SH-SY5Y (cell line): Measurements from ENCODE around the gene RASGRP2.
A peak's percentile ranks its signal among the peaks of the same experiment; 100 is the strongest.

Experiments used
- GATA2 ChIP-seq: IDR thresholded peaks from 2 replicates; pipeline ENCODE4 v1.6.1; 2011; ENCODE audit warnings: mild to moderate bottlenecking, low read depth, low read length
- GATA3 ChIP-seq: IDR thresholded peaks from 2 replicates; pipeline ENCODE4 v1.6.1; 2011; ENCODE audit warnings: low read depth, mild to moderate bottlenecking, low read length, moderate library complexity

RASGRP2 gene

DNA sequence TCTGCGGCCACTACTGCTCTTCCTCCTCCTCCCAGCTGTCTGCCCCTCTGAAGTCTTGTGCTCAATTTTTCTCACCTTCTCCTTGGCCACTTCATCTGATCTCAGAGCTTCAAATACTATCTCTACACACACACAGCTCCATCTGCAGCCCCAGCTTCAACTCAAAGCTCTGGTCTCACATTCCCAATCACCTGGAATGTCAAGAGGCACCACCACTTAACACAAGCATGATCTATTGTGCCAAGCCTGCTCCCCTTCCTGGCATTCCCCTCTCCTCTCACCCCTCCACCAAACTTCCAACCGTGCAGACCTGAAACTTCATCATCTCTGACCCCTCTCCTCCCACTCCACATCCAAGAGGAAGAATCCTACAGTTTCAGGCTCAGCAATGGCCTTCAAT is 38.4 kb downstream of the RASGRP2 start:
- TF ChIP-seq GATA3 = no peak
- TF ChIP-seq GATA2 = no peak

- no peak for TF ChIP-seq GATA3
- no peak for TF ChIP-seq GATA2
These were observed 40.9 kb downstream of the RASGRP2 start for GRCh38 chr11:64703048-64703447.

- TF ChIP-seq GATA2 (no peak), GATA3 (no peak)
These were observed 45.5 kb downstream of the RASGRP2 start for GRCh38 chr11:64698427-64698826.

- TF ChIP-seq GATA2 (no peak), GATA3 (no peak)
These were observed 46.1 kb downstream of the RASGRP2 start for GRCh38 chr11:64697663-64698375.

- TF ChIP-seq GATA3 = no peak
- TF ChIP-seq GATA2 = no peak
These were observed 47.9 kb downstream of the RASGRP2 start for GRCh38 chr11:64696045-64696444.

DNA sequence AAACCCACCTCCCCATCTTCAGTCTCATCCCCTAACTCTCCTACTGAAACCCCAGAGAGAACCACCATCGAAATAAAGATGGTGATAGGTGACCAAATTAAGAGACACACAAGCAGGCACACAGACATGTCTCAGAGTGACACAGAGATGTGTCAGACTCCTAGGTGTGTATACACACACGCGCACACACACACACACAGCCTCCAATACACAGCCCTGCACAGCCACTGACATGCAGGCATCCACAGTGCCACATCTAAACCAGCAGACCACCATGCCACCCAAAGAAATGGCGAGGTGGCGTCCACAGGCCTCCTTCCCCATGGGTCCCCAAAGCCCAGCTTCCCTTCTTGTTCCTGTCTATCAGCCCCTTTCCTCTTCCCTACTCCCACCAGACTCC is 48.4 kb downstream of the RASGRP2 start:
- TF ChIP-seq GATA2 (no peak), GATA3 (no peak)

DNA sequence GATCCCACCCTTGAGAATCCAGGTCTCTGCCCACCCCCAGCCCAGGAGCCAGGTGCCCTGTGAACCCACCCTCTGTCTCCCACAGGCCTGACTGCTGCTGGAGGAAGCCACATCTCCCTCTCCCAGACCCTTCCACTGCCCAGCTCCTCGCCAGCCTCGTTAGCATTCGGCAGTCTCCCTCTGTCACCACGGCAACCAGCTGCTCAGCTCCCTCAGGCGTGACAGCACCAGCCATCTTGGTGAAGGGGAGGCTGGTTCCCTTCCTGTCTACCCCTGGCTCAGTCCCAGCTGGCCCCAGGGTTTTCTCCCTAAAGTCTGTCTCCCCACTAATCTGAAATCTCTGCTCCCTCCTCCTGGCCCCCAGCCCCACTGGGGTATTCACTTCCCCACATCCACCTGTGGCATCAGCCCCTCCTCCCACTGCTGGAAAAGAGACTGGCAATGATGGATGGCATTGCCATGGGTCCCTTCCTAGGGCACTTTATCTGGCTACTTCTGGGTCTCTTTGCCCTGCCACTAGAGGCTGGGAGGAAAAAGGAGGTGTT is 49.0 kb downstream of the RASGRP2 start:
- peak; percentile 84 for TF ChIP-seq GATA2
- no peak for TF ChIP-seq GATA3

GRCh38 chr11:64694026-64694755 is 49.8 kb downstream of the RASGRP2 start:
- TF ChIP-seq GATA3 = no peak
- no peak for TF ChIP-seq GATA2

DNA sequence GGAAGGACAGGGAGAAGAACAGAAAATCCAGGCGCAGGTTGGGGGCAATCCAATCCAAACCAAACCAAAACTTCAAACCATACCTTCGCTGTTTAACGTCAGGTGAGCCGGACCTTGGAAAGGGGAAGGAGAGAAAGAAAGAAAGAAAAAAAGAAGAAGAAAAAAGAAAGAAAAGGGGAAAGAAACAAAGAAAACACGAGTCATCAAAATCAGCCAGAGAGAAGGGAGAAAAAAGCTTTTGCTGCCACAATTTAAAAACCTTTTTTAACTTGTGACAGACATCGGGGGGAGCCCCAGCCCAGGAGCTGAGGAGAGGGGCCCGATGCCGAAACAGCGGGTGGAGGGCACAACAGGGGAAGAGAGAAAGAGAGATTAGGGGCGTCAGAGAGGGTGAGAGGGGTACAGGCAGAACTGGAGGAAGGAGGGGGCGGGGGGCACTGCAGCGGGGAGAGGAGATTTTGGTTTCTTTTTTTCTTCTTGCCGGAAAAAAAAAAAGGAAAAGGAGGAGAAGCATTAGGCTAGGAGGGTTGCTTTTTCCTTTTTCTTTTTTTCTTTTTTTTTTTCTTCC is 51.1 kb downstream of the RASGRP2 start:
- TF ChIP-seq GATA3 = no peak
- no peak for TF ChIP-seq GATA2

DNA sequence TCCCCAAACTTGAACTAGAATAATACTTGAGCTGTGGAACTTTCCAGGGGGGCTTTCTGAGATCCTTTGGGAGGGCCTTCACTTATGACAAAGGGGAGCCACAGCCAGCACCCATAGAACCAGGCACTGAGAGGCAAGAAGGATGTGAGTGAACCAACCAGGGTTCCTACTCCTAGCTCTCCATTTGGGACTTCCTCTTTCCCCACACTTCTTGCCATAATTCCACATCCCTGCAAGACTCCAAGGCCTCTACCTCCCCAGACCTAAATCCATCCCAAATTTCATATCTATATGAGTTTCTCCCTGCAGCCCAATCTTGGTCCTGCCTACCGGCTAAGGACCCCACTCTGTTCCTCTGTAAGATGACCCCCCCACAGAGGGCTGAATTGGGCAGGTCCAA is 52.4 kb downstream of the RASGRP2 start:
- TF ChIP-seq GATA2 = no peak
- TF ChIP-seq GATA3 = no peak

- no peak for TF ChIP-seq GATA2
- TF ChIP-seq GATA3 = no peak
These were observed 53.7 kb downstream of the RASGRP2 start for GRCh38 chr11:64690235-64690634.

GRCh38 chr11:64688534-64688982 is 55.4 kb downstream of the RASGRP2 start:
- TF ChIP-seq GATA3 (no peak), GATA2 (peak; percentile 48; the same call in 1 of the 2 replicates)

- no peak for TF ChIP-seq GATA2
- no peak for TF ChIP-seq GATA3
These were observed 56.1 kb downstream of the RASGRP2 start for GRCh38 chr11:64687643-64688533.

DNA sequence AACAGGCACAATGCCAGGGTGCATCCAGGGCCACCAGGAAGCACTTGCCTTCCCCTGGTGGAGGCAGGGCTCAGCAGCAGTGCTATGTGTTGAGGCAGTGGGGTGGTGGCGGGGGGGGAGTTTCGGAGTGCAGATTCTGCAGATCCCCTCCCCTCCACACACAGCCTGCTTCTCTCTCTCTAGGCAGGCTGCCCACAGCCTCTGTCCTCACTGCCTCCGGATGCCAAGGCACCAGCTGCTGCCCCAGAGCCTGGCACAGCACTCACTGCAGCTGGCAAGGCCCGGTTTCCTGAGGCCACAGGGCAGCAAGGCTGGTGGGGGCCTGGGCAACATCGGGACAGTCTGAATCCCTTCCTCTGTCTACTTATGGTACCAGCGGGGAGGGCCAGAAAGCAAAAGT is 56.7 kb downstream of the RASGRP2 start:
- TF ChIP-seq GATA2 = no peak
